Stimulated activated memory B cell treated with anti-CD40 and anti-IgM and Interleukin-4, amounts not matched to agents 10 μg/mL and 1 μg/mL and 100 μg/mL, for 72 hours (primary cell): ENCODE data around the gene DNAJC12.
"Not testable (repeated sequence)": the region's sequence is repeated elsewhere in the genome, so short reads cannot be mapped to it uniquely, and the experiment has no call there.

Source experiments
- ATAC-seq: fragments of 150-1000 bp; cut with Tn5 transposase; 2 replicates; pipeline ENCODE4 v1.10.0; 2021
- H3K27ac Mint-ChIP-seq: one replicate; pipeline ENCODE4 v1.8.0; 2022; ENCODE audit warnings: mild to moderate bottlenecking, mixed read lengths
- H3K27me3 Mint-ChIP-seq: one replicate; pipeline ENCODE4 v1.8.0; 2022; ENCODE audit warnings: mixed read lengths
- H3K36me3 Mint-ChIP-seq: one replicate; pipeline ENCODE4 v1.8.0; 2022; ENCODE audit warnings: mixed read lengths
- H3K4me1 Mint-ChIP-seq: one replicate; pipeline ENCODE4 v1.8.0; 2022; ENCODE audit warnings: mixed read lengths
- H3K4me3 Mint-ChIP-seq: one replicate; pipeline ENCODE4 v1.8.0; 2022; ENCODE audit warnings: mild to moderate bottlenecking, moderate library complexity, mixed read lengths
- H3K9me3 Mint-ChIP-seq: one replicate; pipeline ENCODE4 v1.8.0; 2022; ENCODE audit warnings: mixed read lengths

The DNAJC12 gene

GRCh38 chr10:67788028-67788886 is 49.7 kb downstream of the DNAJC12 start:
- Mint-ChIP-seq H3K9me3 (no peaks in the 10 kb centered on the region), H3K4me3 (no peak overlapping the region), H3K27me3 (no peaks in the 10 kb centered on the region), H3K4me1 (peaks cover 24% of the 10 kb centered on the region), H3K27ac (peak overlapping the region; percentile 5), H3K36me3 (no peaks in the 10 kb centered on the region)
- peak; percentile 83 for ATAC-seq

GRCh38 chr10:67785098-67785497 is 52.9 kb downstream of the DNAJC12 start:
- Mint-ChIP-seq H3K4me1 (peaks cover 32% of the 10 kb centered on the region), H3K27ac (peak overlapping the region; percentile 80), H3K27me3 (no peaks in the 10 kb centered on the region), H3K4me3 (no peak overlapping the region), H3K9me3 (no peaks in the 10 kb centered on the region), H3K36me3 (no peaks in the 10 kb centered on the region)
- ATAC-seq: no peak

GRCh38 chr10:67784474-67784873 is 53.5 kb downstream of the DNAJC12 start:
- no peaks in the 10 kb centered on the region for H3K9me3 Mint-ChIP-seq
- peaks cover 38% of the 10 kb centered on the region for H3K4me1 Mint-ChIP-seq
- no peak overlapping the region for H3K4me3 Mint-ChIP-seq
- ATAC-seq: no peak
- H3K27me3 Mint-ChIP-seq: no peaks in the 10 kb centered on the region
- no peaks in the 10 kb centered on the region for H3K36me3 Mint-ChIP-seq
- H3K27ac Mint-ChIP-seq: peak overlapping the region; percentile 80

- ATAC-seq: peak; percentile 76
Measured at GRCh38 chr10:67783606-67784294, 54.2 kb downstream of the DNAJC12 start.

GRCh38 chr10:67782530-67782929 is 55.5 kb downstream of the DNAJC12 start:
- Mint-ChIP-seq H3K9me3 (no peaks in the 10 kb centered on the region), H3K27me3 (no peaks in the 10 kb centered on the region), H3K36me3 (no peaks in the 10 kb centered on the region), H3K4me3 (no peak overlapping the region), H3K27ac (peak overlapping the region; percentile 80), H3K4me1 (peaks cover 29% of the 10 kb centered on the region)
- ATAC-seq: no peak

More at GRCh38 chr10:67783606-67784294, 54.2 kb downstream of the DNAJC12 start:
- peak overlapping the region; percentile 53 for H3K4me3 Mint-ChIP-seq
- no peaks in the 10 kb centered on the region for H3K36me3 Mint-ChIP-seq
- H3K27me3 Mint-ChIP-seq: no peaks in the 10 kb centered on the region
- peaks cover 37% of the 10 kb centered on the region for H3K4me1 Mint-ChIP-seq
- peak overlapping the region; percentile 80 for H3K27ac Mint-ChIP-seq
- H3K9me3 Mint-ChIP-seq: no peaks in the 10 kb centered on the region

GRCh38 chr10:67780759-67781538 is 57.0 kb downstream of the DNAJC12 start:
- Mint-ChIP-seq H3K27ac (no peak overlapping the region), H3K9me3 (no peaks in the 10 kb centered on the region), H3K4me3 (no peak overlapping the region), H3K27me3 (no peaks in the 10 kb centered on the region), H3K36me3 (no peaks in the 10 kb centered on the region), H3K4me1 (peaks cover 29% of the 10 kb centered on the region)
- no peak for ATAC-seq

- peaks cover 27% of the 10 kb centered on the region for H3K4me1 Mint-ChIP-seq
- H3K36me3 Mint-ChIP-seq, H3K27me3 Mint-ChIP-seq, ATAC-seq, H3K4me3 Mint-ChIP-seq, H3K27ac Mint-ChIP-seq, H3K9me3 Mint-ChIP-seq: not testable (repeated sequence)
Measured at GRCh38 chr10:67780204-67780621, 57.8 kb downstream of the DNAJC12 start.

- Mint-ChIP-seq H3K27me3 (no peaks in the 10 kb centered on the region), H3K4me3 (no peak overlapping the region), H3K27ac (no peak overlapping the region), H3K4me1 (peaks cover 24% of the 10 kb centered on the region), H3K36me3 (no peaks in the 10 kb centered on the region), H3K9me3 (no peaks in the 10 kb centered on the region)
- ATAC-seq: peak; percentile 83
Measured at GRCh38 chr10:67779465-67780203, 58.4 kb downstream of the DNAJC12 start.

- Mint-ChIP-seq H3K4me3 (no peak overlapping the region), H3K36me3 (no peaks in the 10 kb centered on the region), H3K9me3 (peaks cover 2% of the 10 kb centered on the region), H3K4me1 (peaks cover 29% of the 10 kb centered on the region), H3K27ac (peak overlapping the region; percentile 58), H3K27me3 (no peaks in the 10 kb centered on the region)
- no peak for ATAC-seq
Measured at GRCh38 chr10:67776371-67776770, 61.6 kb downstream of the DNAJC12 start.

GRCh38 chr10:67775279-67775678 is 62.7 kb downstream of the DNAJC12 start:
- peaks cover 2% of the 10 kb centered on the region for H3K9me3 Mint-ChIP-seq
- H3K36me3 Mint-ChIP-seq: no peaks in the 10 kb centered on the region
- H3K27me3 Mint-ChIP-seq: no peaks in the 10 kb centered on the region
- H3K4me1 Mint-ChIP-seq: peaks cover 40% of the 10 kb centered on the region
- no peak overlapping the region for H3K27ac Mint-ChIP-seq
- no peak overlapping the region for H3K4me3 Mint-ChIP-seq
- ATAC-seq: no peak

- peak; percentile 99 for ATAC-seq
- H3K4me3 Mint-ChIP-seq: no peak overlapping the region
Measured at GRCh38 chr10:67772894-67773511, 65.0 kb downstream of the DNAJC12 start.

GRCh38 chr10:67772151-67772550 is 65.8 kb downstream of the DNAJC12 start:
- ATAC-seq: no peak
- Mint-ChIP-seq H3K27me3 (no peaks in the 10 kb centered on the region), H3K4me1 (peaks cover 47% of the 10 kb centered on the region)

More at GRCh38 chr10:67772894-67773511, 65.0 kb downstream of the DNAJC12 start:
- peak overlapping the region; percentile 92 for H3K27ac Mint-ChIP-seq
- peaks cover 2% of the 10 kb centered on the region for H3K9me3 Mint-ChIP-seq
- H3K4me1 Mint-ChIP-seq: peaks cover 47% of the 10 kb centered on the region
- no peaks in the 10 kb centered on the region for H3K27me3 Mint-ChIP-seq
- no peaks in the 10 kb centered on the region for H3K36me3 Mint-ChIP-seq

GRCh38 chr10:67771200-67771599 is 66.8 kb downstream of the DNAJC12 start:
- H3K9me3 Mint-ChIP-seq: peaks cover 2% of the 10 kb centered on the region
- ATAC-seq: no peak
- no peaks in the 10 kb centered on the region for H3K36me3 Mint-ChIP-seq
- H3K27ac Mint-ChIP-seq: peak overlapping the region; percentile 92
- H3K4me3 Mint-ChIP-seq: no peak overlapping the region
- H3K4me1 Mint-ChIP-seq: peaks cover 47% of the 10 kb centered on the region
- no peaks in the 10 kb centered on the region for H3K27me3 Mint-ChIP-seq

More at GRCh38 chr10:67772151-67772550, 65.8 kb downstream of the DNAJC12 start:
- H3K27ac Mint-ChIP-seq: peak overlapping the region; percentile 92
- H3K9me3 Mint-ChIP-seq: peaks cover 2% of the 10 kb centered on the region
- no peaks in the 10 kb centered on the region for H3K36me3 Mint-ChIP-seq
- H3K4me3 Mint-ChIP-seq: no peak overlapping the region

GRCh38 chr10:67770537-67770936 is 67.5 kb downstream of the DNAJC12 start:
- ATAC-seq: peak; percentile 81
- no peak overlapping the region for H3K4me3 Mint-ChIP-seq
- peaks cover 2% of the 10 kb centered on the region for H3K9me3 Mint-ChIP-seq

More at GRCh38 chr10:67770537-67770936, 67.5 kb downstream of the DNAJC12 start:
- no peaks in the 10 kb centered on the region for H3K27me3 Mint-ChIP-seq
- H3K36me3 Mint-ChIP-seq: no peaks in the 10 kb centered on the region
- H3K27ac Mint-ChIP-seq: peak overlapping the region; percentile 92
- H3K4me1 Mint-ChIP-seq: peaks cover 48% of the 10 kb centered on the region
